ENCODE data around the gene PARD3.
"Not testable (repeated sequence)": the region's sequence is repeated elsewhere in the genome, so short reads cannot be mapped to it uniquely, and the experiment has no call there.

The PARD3 gene

DNA sequence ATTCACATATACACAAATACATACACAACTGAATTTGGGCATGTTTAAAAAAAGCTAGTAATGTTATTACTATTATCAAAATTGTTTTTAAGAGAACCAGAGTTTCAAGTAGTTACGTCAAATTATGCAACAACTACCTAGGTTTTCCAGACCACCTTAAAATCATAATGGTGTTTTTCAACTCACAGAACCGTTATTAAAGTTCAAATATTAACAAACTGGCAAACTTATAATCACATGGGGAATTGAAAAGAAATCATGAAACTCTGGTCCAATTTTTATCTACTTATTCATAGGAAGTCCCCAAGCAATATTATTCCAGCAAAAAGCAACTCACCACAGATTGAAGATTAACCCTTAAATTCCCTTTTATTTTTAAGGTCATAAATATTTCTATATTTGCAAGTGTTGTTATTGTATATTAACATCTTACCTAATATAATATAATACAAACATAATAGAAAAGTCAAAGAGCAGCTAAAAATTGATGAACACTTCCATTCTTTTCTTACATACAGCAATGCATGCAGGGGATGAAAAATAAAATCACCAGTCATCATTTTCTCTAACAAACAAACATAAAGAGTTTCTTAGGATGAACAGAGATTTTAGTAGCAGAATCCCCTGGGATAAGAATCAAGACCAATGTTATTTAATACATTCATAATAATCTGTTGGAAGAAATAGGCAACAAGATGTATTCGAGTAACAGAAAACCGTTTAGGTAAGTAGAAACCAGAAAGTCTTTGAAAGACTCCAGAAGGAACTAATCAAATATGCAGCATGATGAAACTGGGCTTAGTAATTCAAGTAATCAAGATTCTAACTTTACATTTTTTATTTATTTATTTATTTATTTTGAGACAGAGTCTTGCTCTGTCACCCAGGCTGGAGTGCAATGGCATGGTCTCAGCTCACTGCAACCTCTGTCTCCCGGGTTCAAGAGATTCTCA lies 391.1 kb downstream of the PARD3 start:
- DNase-seq (ENCODE audit: low read depth), result no peak

- no peak for DNase-seq (ENCODE audit: low read depth)
Measured at GRCh38 chr10:34420795-34421194, 394.3 kb downstream of the PARD3 start.

DNA sequence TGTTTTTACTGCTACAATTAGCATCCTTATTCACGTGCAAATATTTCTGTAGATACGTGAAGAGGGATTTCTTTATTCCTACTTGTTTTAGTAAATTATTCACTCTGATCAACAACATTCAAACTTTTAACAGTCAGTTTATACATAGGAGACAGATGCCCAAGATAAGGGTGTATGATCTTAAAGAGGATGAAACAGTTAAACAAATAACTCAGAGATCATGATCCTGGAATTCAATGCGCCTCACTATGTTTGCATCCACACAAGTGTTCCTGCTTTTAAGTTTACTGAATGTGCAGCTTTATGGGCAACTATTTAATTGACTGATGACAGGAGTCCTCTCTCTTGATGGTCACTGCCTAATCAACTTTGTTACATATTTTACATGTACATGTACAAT lies 394.8 kb downstream of the PARD3 start:
- no peak for DNase-seq (ENCODE audit: low read depth)

- DNase-seq (ENCODE audit: low read depth), result no peak
Measured at GRCh38 chr10:34415039-34415438, 400.1 kb downstream of the PARD3 start.

DNA sequence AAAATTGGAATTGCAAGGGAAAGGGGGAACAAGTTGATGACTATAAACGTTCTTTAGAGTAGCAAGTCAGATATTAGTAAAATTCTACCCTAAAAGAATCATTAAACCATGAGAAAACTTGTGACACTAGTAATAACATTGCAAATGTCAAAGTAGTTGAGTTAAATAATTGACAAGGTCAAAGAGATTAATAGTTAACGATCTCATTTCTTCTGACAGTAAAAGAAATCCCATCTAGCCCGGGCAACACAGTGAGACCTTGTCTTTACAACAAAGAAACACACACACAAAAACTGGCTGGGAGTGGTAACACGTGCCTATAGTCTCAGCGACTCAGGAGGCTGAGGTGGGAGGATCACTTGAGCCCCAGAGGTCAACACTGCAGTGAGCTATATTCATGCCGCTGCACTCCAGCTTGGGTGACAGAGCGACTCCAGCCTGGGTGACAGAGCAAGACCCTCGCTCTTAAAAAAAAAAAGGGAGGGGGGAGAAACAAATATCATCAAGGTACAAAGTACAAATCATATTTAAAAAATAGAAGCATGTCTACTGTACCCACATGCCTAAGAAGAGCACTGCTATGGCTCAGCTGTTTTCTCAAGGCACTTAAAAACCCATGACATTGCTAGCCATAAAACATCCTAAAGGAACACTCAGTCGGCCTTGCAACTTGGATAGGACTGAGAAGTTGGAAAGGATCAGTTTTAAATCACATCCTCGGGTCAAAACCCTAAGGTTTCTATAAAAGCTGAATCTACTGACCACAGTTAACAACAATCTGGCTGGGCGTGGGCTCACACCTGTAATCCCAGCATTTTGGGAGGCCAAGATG lies 401.1 kb downstream of the PARD3 start:
- no peak for DNase-seq (ENCODE audit: low read depth)

GRCh38 chr10:34413214-34413613 lies 401.9 kb downstream of the PARD3 start:
- DNase-seq (ENCODE audit: low read depth), result no peak

GRCh38 chr10:34408956-34409355 lies 406.1 kb downstream of the PARD3 start:
- no peak for DNase-seq (ENCODE audit: low read depth)

DNA sequence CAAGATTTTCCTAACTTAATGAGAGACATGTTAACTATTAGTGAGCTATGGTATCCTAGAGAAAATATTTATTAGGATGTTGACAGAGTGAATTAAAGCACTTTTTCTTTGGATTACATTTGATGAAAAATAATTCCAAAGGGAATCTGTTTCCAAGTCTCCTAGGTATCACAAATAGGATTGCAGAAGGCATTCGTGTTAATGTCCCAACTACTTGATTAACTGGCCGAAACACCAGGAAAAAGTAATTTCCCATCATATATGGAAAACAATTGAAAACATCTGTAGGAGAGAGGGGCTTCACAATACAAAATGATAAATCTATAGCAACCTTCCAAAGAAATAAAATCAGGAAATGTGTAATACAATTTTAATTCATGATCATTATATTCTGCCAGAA lies 406.7 kb downstream of the PARD3 start:
- no peak for DNase-seq (ENCODE audit: low read depth)

DNA sequence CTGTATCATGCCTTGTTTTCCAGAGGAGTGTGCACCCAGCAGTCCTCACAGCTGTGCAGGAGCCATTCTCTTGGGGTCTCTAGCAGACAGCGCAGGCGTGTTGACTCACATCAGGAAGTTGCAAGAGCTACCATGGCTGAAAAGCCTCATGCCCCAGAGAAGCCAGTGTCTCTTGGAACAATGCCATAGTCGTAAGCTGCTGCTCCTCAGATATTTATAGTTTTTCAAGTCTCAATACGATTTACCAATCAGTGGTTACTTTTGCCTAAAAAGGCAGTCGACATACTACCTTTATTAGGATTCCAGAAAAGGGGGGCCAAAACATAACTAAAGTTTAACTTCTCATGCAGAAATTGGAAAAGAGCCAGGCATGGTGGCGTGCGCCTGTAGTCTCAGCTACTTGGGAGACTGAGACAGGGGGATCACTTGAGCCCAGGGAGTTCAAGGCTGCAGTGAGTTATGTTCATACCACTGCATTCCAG lies 407.7 kb downstream of the PARD3 start:
- no peak for DNase-seq (ENCODE audit: low read depth)

DNA sequence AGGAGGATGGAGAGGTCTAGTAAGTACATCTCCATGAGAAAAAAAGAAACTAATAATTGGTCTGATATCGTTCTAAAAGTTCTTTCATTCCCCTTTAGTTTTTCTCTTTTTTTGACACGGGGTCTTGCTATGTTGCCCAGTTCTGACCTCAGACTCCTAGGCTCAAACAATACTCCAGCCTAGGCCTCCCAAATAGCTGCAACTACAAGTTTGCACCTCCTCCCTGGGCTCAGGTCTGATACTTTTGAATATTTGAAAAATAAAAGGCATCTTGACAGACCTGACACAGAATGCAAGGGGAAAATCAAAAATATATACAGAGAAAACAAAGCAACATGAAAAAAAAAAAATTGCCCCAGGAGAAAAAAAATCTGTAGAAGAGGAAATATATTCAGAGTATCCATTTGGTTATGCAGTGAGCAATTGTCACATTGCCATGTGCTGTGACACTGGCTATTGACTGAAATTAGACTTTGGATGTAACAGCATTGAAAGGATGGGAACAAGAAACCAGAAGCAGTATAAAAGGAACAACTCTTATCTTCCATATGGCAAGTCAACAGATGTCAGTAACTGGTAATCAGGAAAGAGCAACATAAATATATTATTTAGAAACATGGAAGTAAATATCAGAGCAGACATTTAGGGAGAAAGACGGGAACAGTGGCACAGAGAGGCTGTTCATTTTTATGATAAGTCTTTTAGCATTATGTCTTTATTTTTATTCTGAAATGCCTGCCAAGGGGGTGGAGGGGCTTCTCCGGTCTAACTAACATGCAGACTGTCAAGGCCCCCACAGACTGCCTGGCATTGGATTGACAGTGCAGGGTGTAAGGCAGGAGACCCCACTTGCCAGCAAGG lies 408.4 kb downstream of the PARD3 start:
- no peak for DNase-seq (ENCODE audit: low read depth)

- no peak for DNase-seq (ENCODE audit: low read depth)
Measured at GRCh38 chr10:34405611-34406462, 409.3 kb downstream of the PARD3 start.

DNA sequence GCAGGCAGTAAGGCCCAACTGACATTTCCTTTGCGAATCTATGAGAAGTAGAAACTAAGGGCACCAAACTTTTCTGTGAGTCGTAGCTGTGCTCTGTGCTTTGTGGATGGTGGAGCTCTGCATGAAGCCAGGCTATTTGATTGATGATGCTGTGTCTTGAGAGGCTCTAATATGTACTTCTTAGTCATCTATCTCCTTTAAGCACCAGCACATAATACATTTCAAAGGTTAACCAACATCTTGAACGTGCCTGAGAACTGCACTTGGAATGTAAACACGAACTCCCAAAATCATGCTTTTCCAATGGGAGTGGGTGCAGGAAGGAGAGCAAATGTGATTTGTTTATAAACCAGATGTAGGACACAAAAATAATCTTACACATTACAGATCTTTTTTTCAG lies 411.6 kb downstream of the PARD3 start:
- DNase-seq (ENCODE audit: low read depth), result no peak

DNA sequence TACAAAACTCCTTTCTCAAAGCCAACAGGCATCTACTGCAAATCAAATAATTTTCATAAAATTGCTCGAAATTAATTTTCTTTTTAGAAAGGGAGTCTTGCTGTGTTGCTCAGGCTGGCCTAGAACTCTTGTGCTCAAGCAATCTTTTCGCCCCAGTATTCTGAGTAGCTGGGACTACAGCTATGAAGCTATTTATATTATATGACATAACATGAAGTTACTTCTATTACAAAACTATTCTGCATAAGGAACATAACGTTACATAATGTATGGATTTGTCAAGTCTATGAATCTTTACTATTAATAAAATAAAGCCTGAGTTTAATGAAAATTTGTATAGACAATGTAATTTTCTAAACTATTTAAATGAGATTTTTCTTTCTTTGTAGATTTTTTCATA lies 415.0 kb downstream of the PARD3 start:
- DNase-seq (ENCODE audit: low read depth), result no peak

GRCh38 chr10:34399013-34399412 lies 416.1 kb downstream of the PARD3 start:
- no peak for DNase-seq (ENCODE audit: low read depth)

GRCh38 chr10:34397324-34397723 lies 417.8 kb downstream of the PARD3 start:
- no peak for DNase-seq (ENCODE audit: low read depth)

GRCh38 chr10:34396663-34397062 lies 418.4 kb downstream of the PARD3 start:
- no peak for DNase-seq (ENCODE audit: low read depth)

DNA sequence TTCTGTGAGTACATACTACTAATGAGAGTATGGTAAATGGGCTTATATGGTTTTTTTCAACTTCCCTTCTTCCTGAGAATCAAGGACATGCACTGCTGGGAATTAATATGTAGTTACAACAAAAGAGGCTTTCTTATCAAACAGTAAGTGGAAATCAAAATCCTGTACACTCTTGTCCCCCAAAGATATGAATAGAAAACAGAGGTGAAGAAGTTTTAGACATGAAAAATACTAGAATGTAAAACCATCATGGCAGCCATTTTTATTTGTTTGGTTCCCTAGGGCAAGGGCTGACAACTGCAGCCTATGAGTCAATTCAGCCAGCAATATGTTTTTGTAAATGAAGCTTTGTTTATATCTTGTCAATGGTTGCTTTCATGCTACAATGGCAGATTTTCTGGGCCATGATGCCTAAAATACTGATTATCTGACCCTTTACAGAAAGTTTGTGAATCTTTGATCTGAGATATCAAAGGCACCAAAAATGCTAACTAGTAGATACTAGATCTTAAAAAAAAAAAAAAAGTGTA lies 422.4 kb downstream of the PARD3 start:
- no peak for DNase-seq (ENCODE audit: low read depth)

DNA sequence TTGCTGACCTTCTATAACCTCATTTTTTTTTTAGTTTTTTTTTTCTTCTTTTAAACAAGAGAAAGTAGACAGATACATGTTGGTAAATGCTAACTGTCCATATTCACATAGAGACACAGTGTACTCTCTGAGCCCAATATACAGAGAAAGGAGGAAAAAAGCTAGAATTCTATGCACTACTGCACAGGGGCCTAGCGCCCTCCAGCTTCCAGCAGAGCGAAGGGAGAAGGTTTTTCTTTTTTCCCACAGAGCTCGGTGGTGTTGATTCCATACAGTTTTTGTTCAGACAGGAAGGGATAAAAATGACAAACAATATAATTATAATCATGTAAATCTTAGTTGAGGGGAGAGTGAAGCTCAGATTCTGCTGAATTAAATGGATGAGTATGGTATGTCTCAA lies 423.9 kb downstream of the PARD3 start:
- DNase-seq (ENCODE audit: low read depth), result not testable (repeated sequence)

- DNase-seq (ENCODE audit: low read depth), result no peak
Measured at GRCh38 chr10:34389801-34390200, 425.3 kb downstream of the PARD3 start.

DNA sequence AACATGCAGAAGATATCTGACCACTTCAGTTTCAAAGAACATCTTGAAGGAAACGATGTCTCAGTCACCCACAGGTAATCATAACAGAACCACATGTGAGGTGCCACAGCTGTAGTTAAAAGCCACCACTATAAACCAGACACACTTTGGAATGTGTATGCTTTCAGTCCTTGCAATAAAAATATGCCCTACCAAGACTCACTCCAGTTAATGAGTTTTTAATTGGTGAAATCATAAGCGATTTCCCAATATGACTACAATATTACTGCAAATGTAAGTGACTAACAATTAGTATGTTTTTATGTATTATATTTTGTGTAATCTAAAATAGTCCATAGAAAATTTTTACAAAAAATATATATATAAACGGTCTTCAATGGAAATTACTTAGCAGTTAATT lies 428.2 kb downstream of the PARD3 start:
- DNase-seq (ENCODE audit: low read depth), result no peak

GRCh38 chr10:34384372-34384771 lies 430.7 kb downstream of the PARD3 start:
- DNase-seq (ENCODE audit: low read depth), result no peak

Measured in activated T-cell treated with anti-CD3 and anti-CD28 coated beads for 48 hours (primary cell).